CD8-positive, alpha-beta memory T cell (primary cell): Measurements from ENCODE around the gene TPSD1. TPM values are rescaled to one million over a fixed set of nuclear protein-coding genes. Genes with fewer than 3 reads are reported as not detected.
"Not testable (repeated sequence)": the region's sequence is repeated elsewhere in the genome, so short reads cannot be mapped to it uniquely, and the experiment has no call there.

Experiments
- CTCF ChIA-PET: fragments of 350-600 bp; sonication (Branson Sonifier 250); formaldehyde crosslinking; loops from one replicate; lab custom pipeline; 2021; ENCODE audit warnings: antibody characterized with exemption; lab: Charles Lee
- POLR2A ChIA-PET: fragments of 350-600 bp; sonication (Branson Sonifier 250); formaldehyde crosslinking; loops from one replicate; lab custom pipeline; 2021; ENCODE audit warnings: antibody characterized with exemption; lab: Charles Lee
- DNase-seq, 5 donors: peaks; one replicate each; pipeline versions ENCODE4 v3.0.0 to v3.0.0-alpha.2; 2020 to 2022; ENCODE audit warnings: mixed read lengths in 1 of 5
- H3K27ac ChIP-seq: one replicate; pipeline ENCODE4 v1.7.0; 2013; ENCODE audit warnings: low read depth, mild to moderate bottlenecking, low read length, moderate library complexity
- H3K27me3 ChIP-seq: 2 replicates; pipeline ENCODE4 v1.7.0; 2013; ENCODE audit warnings: low read length, mild to moderate bottlenecking; ENCODE audit not compliant: insufficient read depth, poor library complexity, severe bottlenecking
- H3K36me3 ChIP-seq: 2 replicates; pipeline ENCODE4 v1.7.0; 2013; ENCODE audit warnings: mild to moderate bottlenecking, low read length, moderate library complexity; ENCODE audit not compliant: insufficient read depth
- H3K4me1 ChIP-seq: 2 replicates; pipeline ENCODE4 v1.7.0; 2013; ENCODE audit warnings: mild to moderate bottlenecking, low read length, moderate library complexity; ENCODE audit not compliant: insufficient read depth
- H3K4me3 ChIP-seq: 2 replicates; pipeline ENCODE4 v1.7.0; 2013; ENCODE audit warnings: mild to moderate bottlenecking, low read length
- H3K9me3 ChIP-seq: 2 replicates; pipeline ENCODE4 v1.7.0; 2013; ENCODE audit warnings: mild to moderate bottlenecking, low read length
- H3K27ac Mint-ChIP-seq, 8 donors: one replicate each; pipeline ENCODE4 v1.8.0; 2020 to 2021; ENCODE audit warnings: mixed read lengths in 8 of 8, mild to moderate bottlenecking in 6 of 8, inconsistent platforms in 3 of 8, moderate library complexity in 3 of 8
- H3K27me3 Mint-ChIP-seq, 2 donors: one replicate each; pipeline ENCODE4 v1.8.0; 2020 to 2021; ENCODE audit warnings: mixed read lengths in 2 of 2, mild to moderate bottlenecking in 1 of 2, moderate library complexity in 1 of 2
- H3K36me3 Mint-ChIP-seq, 3 donors: one replicate each; pipeline ENCODE4 v1.8.0; 2020 to 2021; ENCODE audit warnings: mixed read lengths in 3 of 3, inconsistent platforms in 1 of 3, mild to moderate bottlenecking in 1 of 3
- H3K4me1 Mint-ChIP-seq, 3 donors: one replicate each; pipeline ENCODE4 v1.8.0; 2020 to 2021; ENCODE audit warnings: mixed read lengths in 3 of 3, inconsistent platforms in 1 of 3, mild to moderate bottlenecking in 1 of 3
- H3K4me3 Mint-ChIP-seq, 7 donors: one replicate each; pipeline ENCODE4 v1.8.0; 2020 to 2021; ENCODE audit warnings: mixed read lengths in 7 of 7, mild to moderate bottlenecking in 6 of 7, moderate library complexity in 4 of 7, inconsistent platforms in 2 of 7
- H3K9me3 Mint-ChIP-seq, 5 donors: one replicate each; pipeline ENCODE4 v1.8.0; 2020 to 2022; ENCODE audit warnings: mixed read lengths in 5 of 5, mild to moderate bottlenecking in 3 of 5, moderate library complexity in 2 of 5, inconsistent platforms in 1 of 5
- polyA plus RNA-seq: library from polyadenylated mRNA; unstranded; fragments of 300-500 nt; fragmentation: Illumina TruSeq; gene quantifications from one replicate; pipeline ENCODE4 v1.2.3, GENCODE V29; 2021
- total RNA-seq, 2 experiments: library from RNA; stranded (reverse); gene quantifications; one replicate each; pipeline ENCODE4 v1.2.3, GENCODE V29; 2021

Gene TPSD1
- total RNA-seq: not detected
- polyA plus RNA-seq: not detected

DNA sequence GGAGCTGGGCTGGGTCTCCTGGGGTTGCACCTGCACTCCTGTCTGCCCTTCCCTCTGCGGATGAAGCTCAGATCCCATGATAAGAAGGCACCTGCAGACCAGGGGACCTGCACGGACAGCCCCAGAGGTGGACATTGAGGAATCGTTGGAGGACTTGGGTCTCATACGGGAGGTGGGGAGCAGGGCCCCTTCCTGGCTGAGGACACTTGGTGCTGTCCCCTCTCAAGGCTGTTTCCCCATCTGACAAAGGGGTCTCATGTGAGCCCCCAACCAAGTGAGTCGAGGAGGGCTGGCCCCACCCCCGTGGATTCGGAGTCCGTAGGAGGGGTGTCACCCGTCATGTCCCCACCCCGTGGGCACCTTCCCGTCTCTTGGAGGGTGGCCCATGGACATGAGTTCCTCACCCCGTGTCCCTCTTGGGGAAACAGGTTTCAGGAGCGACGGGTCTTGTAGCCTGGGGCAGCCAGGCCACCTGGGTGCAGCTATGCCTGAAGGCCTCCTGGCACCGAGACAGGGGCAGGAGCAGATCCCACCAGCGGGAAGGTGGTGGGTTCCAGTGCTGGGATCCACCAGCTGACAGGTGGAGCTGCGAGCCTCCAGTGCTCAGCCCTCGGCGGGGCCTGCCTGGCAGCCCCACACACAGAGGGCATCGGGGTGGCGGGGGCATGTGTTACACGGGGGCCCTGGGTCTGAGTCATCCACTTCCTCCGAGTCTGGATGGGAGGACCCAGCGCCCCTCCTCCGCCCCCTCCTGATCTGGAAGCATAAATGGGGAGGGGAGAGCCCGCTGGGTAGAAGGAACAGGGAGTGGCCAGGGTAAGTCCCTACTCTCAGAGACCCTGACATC is at the start of gene TPSD1:
Gene TPSD1, plus strand, starts transcription at position 794 of the 847 bp plus-strand sequence. CDS start 212 bp downstream, outside the sequence.
- H3K4me1 ChIP-seq, H3K4me3 ChIP-seq, H3K27ac ChIP-seq, H3K36me3 Mint-ChIP-seq, H3K4me1 Mint-ChIP-seq, CTCF ChIA-PET, H3K9me3 Mint-ChIP-seq, H3K27ac Mint-ChIP-seq, DNase-seq, POLR2A ChIA-PET, H3K4me3 Mint-ChIP-seq, H3K36me3 ChIP-seq, H3K9me3 ChIP-seq: not testable (repeated sequence)
- H3K27me3 Mint-ChIP-seq: peaks cover 7 to 15% of the 10 kb centered on the region in 2 donors
- peaks cover 12% of the 10 kb centered on the region for H3K27me3 ChIP-seq

GRCh38 chr16:1206326-1206725 is 49.5 kb upstream of the TPSD1 start:
- Histone ChIP-seq H3K36me3 (no peaks in the 10 kb centered on the region), H3K4me1 (no peaks in the 10 kb centered on the region), H3K4me3 (no peak overlapping the region), H3K9me3 (no peaks in the 10 kb centered on the region), H3K27ac (no peak overlapping the region), H3K27me3 (no peaks in the 10 kb centered on the region)
- no peak overlapping the region for H3K27ac Mint-ChIP-seq
- no peaks in the 10 kb centered on the region for H3K36me3 Mint-ChIP-seq
- H3K4me3 Mint-ChIP-seq: no peak overlapping the region
- ChIA-PET POLR2A (no interaction called here), CTCF (no interaction called here)
- DNase-seq: no peak
- no peaks in the 10 kb centered on the region for H3K9me3 Mint-ChIP-seq
- H3K4me1 Mint-ChIP-seq: peaks cover 0 to 4% (median 4%) of the 10 kb centered on the region in 3 donors
- peaks cover 0 to 2% of the 10 kb centered on the region in 2 donors for H3K27me3 Mint-ChIP-seq

GRCh38 chr16:1206786-1207185 is 49.1 kb upstream of the TPSD1 start:
- no peaks in the 10 kb centered on the region for H3K9me3 Mint-ChIP-seq
- ChIA-PET POLR2A (no interaction called here), CTCF (no interaction called here)
- H3K4me1 Mint-ChIP-seq: peaks cover 0 to 4% (median 4%) of the 10 kb centered on the region in 3 donors
- Histone ChIP-seq H3K4me3 (no peak overlapping the region), H3K27me3 (no peaks in the 10 kb centered on the region), H3K4me1 (no peaks in the 10 kb centered on the region), H3K27ac (no peak overlapping the region), H3K9me3 (no peaks in the 10 kb centered on the region), H3K36me3 (no peaks in the 10 kb centered on the region)
- H3K27me3 Mint-ChIP-seq: peaks cover 0 to 2% of the 10 kb centered on the region in 2 donors
- no peak for DNase-seq
- no peak overlapping the region for H3K27ac Mint-ChIP-seq
- H3K4me3 Mint-ChIP-seq: peak overlapping the region in 4 of 7 donors; percentile 27 to 41 (median 36)
- H3K36me3 Mint-ChIP-seq: no peaks in the 10 kb centered on the region

GRCh38 chr16:1208239-1208830 is 47.5 kb upstream of the TPSD1 start:
- Mint-ChIP-seq H3K4me1 (peaks cover 0 to 4% (median 4%) of the 10 kb centered on the region in 3 donors), H3K27ac (peak overlapping the region in 6 of 8 donors; percentile 35 to 84 (median 70)), H3K27me3 (peaks cover 0 to 2% of the 10 kb centered on the region in 2 donors), H3K9me3 (no peaks in the 10 kb centered on the region), H3K36me3 (no peaks in the 10 kb centered on the region), H3K4me3 (peak overlapping the region in 6 of 7 donors; percentile 60 to 88 (median 69))
- Histone ChIP-seq H3K4me1 (no peaks in the 10 kb centered on the region), H3K27ac (no peak overlapping the region), H3K4me3 (no peak overlapping the region), H3K27me3 (no peaks in the 10 kb centered on the region), H3K9me3 (no peaks in the 10 kb centered on the region), H3K36me3 (no peaks in the 10 kb centered on the region)
- no peak for DNase-seq
- ChIA-PET POLR2A (no interaction called here), CTCF (no interaction called here)

DNA sequence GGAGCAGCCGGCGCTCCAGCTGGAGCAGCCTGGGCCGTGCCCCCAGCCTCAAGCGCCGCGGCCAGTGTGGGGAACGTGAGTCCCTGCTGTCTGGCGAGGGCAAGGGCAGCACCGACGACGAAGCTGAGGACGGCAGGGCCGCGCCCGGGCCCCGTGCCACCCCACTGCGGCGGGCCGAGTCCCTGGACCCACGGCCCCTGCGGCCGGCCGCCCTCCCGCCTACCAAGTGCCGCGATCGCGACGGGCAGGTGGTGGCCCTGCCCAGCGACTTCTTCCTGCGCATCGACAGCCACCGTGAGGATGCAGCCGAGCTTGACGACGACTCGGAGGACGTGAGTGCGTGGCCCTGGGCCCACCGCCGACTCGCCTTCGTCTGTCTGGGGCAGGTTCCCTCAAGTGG is 46.8 kb upstream of the TPSD1 start:
- Mint-ChIP-seq H3K27me3 (peaks cover 0 to 2% of the 10 kb centered on the region in 2 donors), H3K4me1 (peaks cover 0 to 4% (median 4%) of the 10 kb centered on the region in 3 donors), H3K27ac (peak overlapping the region in 1 of 8 donors; percentile 50), H3K9me3 (no peaks in the 10 kb centered on the region), H3K36me3 (no peaks in the 10 kb centered on the region), H3K4me3 (no peak overlapping the region)
- no peak for DNase-seq
- Histone ChIP-seq H3K4me3 (no peak overlapping the region), H3K27me3 (no peaks in the 10 kb centered on the region), H3K36me3 (no peaks in the 10 kb centered on the region), H3K4me1 (no peaks in the 10 kb centered on the region), H3K9me3 (no peaks in the 10 kb centered on the region), H3K27ac (no peak overlapping the region)
- ChIA-PET POLR2A (no interaction called here), CTCF (no interaction called here)

GRCh38 chr16:1210461-1210860 is 45.4 kb upstream of the TPSD1 start:
- Mint-ChIP-seq H3K4me3 (no peak overlapping the region), H3K27me3 (peaks cover 0 to 2% of the 10 kb centered on the region in 2 donors), H3K9me3 (no peaks in the 10 kb centered on the region), H3K36me3 (no peaks in the 10 kb centered on the region), H3K4me1 (peaks cover 0 to 4% (median 4%) of the 10 kb centered on the region in 3 donors), H3K27ac (no peak overlapping the region)
- ChIA-PET POLR2A (no interaction called here), CTCF (no interaction called here)
- H3K4me3 ChIP-seq: no peak overlapping the region
- H3K4me1 ChIP-seq: no peaks in the 10 kb centered on the region
- no peaks in the 10 kb centered on the region for H3K27me3 ChIP-seq
- H3K27ac ChIP-seq: no peak overlapping the region
- no peaks in the 10 kb centered on the region for H3K9me3 ChIP-seq
- H3K36me3 ChIP-seq: no peaks in the 10 kb centered on the region
- no peak for DNase-seq

DNA sequence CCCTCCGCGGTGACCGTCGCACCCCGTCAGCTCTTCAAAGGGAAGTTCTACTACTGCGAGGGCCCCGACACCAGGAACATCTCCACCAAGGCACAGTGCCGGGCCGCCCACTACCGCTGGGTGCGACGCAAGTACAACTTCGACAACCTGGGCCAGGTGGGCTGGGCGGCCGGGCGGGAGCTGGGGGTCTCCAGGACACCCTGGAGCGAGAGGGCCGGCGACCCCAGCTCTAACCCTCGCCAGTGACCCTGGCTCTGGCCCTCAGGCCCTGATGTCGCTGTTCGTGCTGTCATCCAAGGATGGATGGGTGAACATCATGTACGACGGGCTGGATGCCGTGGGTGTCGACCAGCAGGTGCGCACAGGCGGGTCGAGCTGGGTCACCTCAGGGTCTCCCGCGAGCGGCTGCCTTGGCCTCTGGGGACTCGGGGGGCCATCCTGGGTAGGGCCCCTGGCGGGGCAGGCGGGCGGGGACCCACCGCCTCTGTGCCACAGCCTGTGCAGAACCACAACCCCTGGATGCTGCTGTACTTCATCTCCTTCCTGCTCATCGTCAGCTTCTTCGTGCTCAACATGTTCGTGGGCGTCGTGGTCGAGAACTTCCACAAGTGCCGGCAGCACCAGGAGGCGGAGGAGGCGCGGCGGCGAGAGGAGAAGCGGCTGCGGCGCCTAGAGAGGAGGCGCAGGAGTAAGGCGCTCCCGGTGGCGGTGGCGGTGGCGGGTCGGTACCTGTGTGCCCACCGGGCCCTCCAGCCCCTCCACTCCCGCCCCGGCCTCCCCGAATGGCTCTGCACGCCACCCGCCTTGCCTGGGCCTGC is 44.2 kb upstream of the TPSD1 start:
- no peaks in the 10 kb centered on the region for H3K9me3 ChIP-seq
- no peak overlapping the region for H3K27ac ChIP-seq
- no peak overlapping the region for H3K27ac Mint-ChIP-seq
- DNase-seq: no peak
- H3K4me1 ChIP-seq: no peaks in the 10 kb centered on the region
- CTCF ChIA-PET: no interaction called here
- H3K4me1 Mint-ChIP-seq: peaks cover 0 to 4% (median 4%) of the 10 kb centered on the region in 3 donors
- H3K27me3 Mint-ChIP-seq: peaks cover 0 to 2% of the 10 kb centered on the region in 2 donors
- H3K4me3 Mint-ChIP-seq: no peak overlapping the region
- POLR2A ChIA-PET: interaction anchor here (0.5 kb wide), 1 partner anchor 171 kb away, joined by 5 read pairs; no protein-coding TSS in a partner anchor
- H3K9me3 Mint-ChIP-seq: no peaks in the 10 kb centered on the region
- no peaks in the 10 kb centered on the region for H3K27me3 ChIP-seq
- no peaks in the 10 kb centered on the region for H3K36me3 Mint-ChIP-seq
- no peaks in the 10 kb centered on the region for H3K36me3 ChIP-seq
- H3K4me3 ChIP-seq: no peak overlapping the region
